Stimulated activated naive CD4-positive, alpha-beta T cell treated with Interleukin-2 at 50 U/mL for 16 hours (primary cell): Measurements from ENCODE around the gene OR5AU1.

Experiments
- DNase-seq: peaks from one replicate; lab custom pipeline; 2025; lab: John Stamatoyannopoulos, UW

OR5AU1 gene

GRCh38 chr14:21155963-21156362 is at the start of gene OR5AU1:
TSS of gene OR5AU1 (minus strand) at chr14:21156063. CDS start at chr14:21155872, 191 bp downstream.
- no peak for DNase-seq

- DNase-seq, result no peak
Observed at GRCh38 chr14:21205026-21205677, 49.3 kb upstream of the OR5AU1 start.

- no peak for DNase-seq
Observed at GRCh38 chr14:21204167-21205025, 48.5 kb upstream of the OR5AU1 start.

GRCh38 chr14:21203470-21204166 is 47.8 kb upstream of the OR5AU1 start:
- no peak for DNase-seq

- DNase-seq, result no peak
Observed at GRCh38 chr14:21202463-21203358, 46.8 kb upstream of the OR5AU1 start.

- DNase-seq, result no peak
Observed at GRCh38 chr14:21201732-21202462, 46.0 kb upstream of the OR5AU1 start.

DNA sequence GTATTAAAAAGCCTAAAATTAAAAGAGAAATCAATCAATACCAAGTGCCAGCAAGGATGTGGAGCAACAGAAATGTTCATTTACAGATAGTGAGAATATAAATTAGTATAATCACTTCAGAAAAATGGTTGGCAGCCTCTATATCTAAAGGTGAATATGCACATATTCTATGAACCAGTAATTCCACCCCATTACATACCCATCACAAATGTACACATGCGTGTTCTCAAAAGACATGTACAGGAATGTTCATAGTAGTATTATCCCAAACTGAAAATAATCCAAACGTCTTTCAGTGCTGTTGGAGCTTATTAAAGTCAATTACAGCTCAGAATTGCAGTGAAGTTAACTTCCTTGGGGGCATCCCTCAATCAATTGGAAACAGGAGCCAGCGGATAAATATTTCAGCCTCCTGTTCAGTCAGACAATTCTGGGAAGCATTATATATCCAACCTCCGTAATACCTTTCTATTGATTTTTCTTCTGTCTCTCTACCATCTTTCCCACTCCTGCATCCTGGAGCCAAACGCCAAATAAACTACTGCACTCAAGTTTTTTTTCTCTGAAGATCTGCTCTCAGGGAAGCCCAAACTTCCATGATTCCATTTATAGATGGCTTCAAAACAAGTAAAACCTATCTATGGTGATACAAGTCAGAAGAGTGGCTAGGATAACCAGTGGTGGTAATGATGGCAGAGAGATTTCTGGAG is 45.0 kb upstream of the OR5AU1 start:
- DNase-seq, result no peak

DNA sequence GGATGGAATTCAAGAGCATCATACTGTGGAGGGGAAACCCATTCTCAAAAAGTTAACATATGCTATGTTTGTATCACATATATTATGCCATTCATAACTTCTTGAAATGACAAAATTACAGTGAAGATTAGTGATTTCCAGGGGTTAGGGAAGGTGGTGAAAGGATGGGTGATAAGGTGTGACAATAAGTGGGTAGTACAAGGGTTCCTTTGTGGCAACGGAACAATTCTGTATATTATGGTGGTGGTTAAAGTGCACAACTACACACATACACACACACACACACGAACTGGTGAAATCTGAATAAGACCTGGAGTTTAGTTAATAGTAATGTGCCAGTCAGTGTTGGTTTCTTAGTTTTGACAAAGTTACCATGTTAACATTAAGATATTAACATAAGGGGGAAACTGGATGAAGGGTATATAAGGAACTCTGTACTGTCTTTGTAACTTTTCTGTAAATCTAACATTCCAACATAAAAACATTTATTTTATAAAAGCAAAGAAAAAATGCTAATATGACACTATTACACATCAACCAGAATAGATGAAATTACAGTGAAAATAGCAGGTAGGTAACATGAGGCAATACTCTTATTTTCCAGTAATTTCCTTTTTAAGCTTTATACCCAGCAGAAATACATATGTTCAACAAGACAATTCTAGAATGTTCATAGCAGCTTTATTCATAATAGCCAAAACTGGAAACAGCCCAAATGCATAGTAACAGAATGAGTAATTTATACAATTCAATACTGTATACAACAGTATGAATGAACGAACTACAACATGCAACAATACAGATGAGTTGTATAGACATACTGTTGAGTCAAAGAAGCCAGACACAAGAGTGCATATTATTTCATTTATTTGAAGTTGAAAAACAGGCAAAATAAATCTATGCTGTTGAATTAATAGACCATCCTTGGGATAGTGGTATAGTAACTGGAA is 44.0 kb upstream of the OR5AU1 start:
- no peak for DNase-seq

DNA sequence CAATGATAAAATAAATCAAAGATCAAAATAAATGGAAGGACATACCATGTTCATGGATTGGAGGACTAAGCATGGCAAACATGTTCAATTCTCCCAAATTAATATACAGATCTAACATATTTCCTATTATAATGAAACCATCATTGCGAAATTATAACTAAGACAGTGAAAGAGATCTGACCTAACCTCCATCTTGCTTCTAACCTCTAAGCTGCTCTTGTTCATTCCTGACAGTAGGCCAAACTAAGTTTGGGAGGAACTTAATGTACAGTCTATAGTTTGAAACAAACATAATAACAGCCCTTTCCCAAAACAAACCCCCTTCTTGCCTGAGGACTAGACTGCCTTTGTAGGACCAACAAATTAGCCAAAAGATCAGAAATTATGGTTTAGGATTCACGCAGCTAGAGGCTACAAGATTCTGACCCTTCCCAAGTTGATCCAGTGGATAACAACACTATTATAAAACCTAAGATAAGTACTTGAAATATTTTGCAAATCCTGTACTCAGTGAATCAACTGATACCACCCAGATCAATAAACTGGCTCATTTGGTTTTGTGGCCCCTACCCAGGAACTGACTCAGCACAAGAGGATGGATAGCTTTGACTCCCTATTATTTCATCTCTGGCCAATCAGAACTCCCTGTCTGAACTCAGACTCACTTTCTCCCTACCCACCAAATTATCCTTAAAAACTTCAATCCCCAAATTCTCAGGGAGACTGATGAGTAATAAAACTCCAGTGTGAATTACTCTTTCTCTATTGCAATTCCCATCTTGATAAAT is 41.7 kb upstream of the OR5AU1 start:
- DNase-seq, result no peak

GRCh38 chr14:21194597-21194996 is 38.7 kb upstream of the OR5AU1 start:
- no peak for DNase-seq

- DNase-seq, result no peak
Observed at GRCh38 chr14:21192875-21193535, 37.1 kb upstream of the OR5AU1 start.

DNA sequence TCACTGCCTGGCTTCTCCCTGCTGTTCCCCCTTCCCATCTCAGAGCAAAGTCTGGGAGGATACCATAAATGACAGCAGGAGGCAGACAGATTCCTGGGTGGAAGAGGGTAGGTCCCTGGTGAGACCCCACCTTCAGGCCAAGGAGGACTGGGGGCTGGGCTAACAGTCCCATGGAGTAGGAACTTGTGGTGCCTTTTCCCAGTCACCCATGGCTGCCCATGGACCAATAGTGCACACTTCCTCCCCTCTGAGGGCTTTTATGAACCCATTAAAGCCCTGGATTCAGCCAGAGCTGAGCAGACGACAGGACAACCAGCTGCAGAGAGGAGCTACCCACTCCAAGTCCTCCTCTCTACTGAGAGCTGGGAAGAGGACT is 36.6 kb upstream of the OR5AU1 start:
- no peak for DNase-seq

DNA sequence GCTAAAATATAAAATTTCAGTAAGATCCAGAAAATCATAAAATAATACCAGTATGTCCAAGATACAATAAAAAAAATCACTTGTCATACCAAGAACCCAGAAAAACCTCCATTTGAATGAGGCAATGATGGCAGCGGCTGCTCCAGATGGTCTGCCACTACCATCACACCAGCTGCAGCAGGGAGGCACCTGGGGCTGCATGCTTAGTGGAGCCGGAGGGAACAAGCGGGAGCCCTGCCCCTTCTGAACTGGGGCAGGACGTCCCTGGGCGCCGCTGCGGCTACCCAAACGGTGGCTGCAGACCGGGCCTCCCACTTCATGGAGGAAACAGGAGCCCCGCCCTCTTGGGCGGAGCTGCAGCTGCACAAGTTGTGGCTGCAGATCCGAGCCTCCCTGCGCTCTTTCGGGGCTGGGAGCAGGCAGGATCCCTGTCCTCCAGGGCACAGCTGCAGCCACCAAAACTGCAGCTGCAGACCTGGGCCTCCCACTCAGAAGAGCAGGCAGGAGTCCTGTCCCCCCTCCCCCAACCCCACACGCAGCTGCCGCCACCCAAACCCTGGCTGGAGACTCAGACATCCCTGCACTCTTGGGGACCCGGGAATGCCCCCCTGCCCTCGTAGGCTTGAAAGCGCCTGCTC is 36.1 kb upstream of the OR5AU1 start:
- peak; percentile 58 for DNase-seq

DNA sequence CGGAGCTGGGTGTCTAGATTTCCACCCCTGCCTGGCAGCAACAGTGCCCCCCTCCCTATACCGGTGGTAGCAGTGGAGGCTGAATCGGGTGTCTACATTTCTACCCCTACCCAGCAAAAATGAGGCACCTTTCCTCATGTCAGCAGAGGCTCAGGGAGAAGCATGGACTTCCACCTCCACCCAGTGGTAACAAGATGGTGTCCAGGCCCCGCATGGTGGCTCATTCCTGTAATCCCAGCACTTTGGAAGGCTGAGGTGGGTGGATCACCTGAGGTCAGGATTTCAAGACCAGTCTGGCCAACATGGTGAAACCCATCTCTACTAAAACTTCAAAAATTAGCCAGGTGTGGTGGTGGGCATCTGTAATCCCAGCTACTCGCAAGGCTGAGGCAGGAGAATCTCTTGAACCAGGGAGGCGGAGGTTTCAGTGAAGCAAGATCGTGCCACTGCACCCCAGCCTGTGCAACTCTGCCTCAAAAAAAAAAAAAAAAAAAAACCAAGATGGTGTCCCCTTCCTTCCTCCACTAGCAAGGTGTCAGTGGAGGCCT is 35.5 kb upstream of the OR5AU1 start:
- DNase-seq, result no peak

- DNase-seq, result no peak
Observed at GRCh38 chr14:21185491-21185890, 29.6 kb upstream of the OR5AU1 start.

GRCh38 chr14:21184254-21184653 is 28.4 kb upstream of the OR5AU1 start:
- DNase-seq, result no peak

- no peak for DNase-seq
Observed at GRCh38 chr14:21182166-21182565, 26.3 kb upstream of the OR5AU1 start.
